PC-9 (cell line): Measurements from ENCODE around the gene GAL3ST3. TPM values are rescaled to one million over a fixed set of nuclear protein-coding genes. Genes with fewer than 3 reads are reported as not detected.
A peak's percentile ranks its signal among the peaks of the same experiment; 100 is the strongest.

Experiments used
- BruUV-seq: library from RNA; stranded (reverse); fragments of 400-500 nt; replicated peaks from 2 replicates; lab custom pipeline; 2021; lab: Mats Ljungman, UMichigan
- CTCF ChIA-PET: fragments of 300-600 bp; sonication (Branson Sonifier 250); formaldehyde crosslinking; loops from one replicate; lab custom pipeline; 2022; ENCODE audit warnings: antibody characterized with exemption; lab: Charles Lee
- POLR2A ChIA-PET: fragments of 300-600 bp; sonication (Branson Sonifier 250); formaldehyde crosslinking; loops from one replicate; lab custom pipeline; 2022; ENCODE audit warnings: antibody characterized with exemption; ENCODE audit not compliant: unreplicated experiment; lab: Charles Lee
- DNase-seq, 2 experiments: peaks; one replicate each; pipeline versions ENCODE4 v3.0.0 to v3.0.0-alpha.2; 2015 to 2022; ENCODE audit warnings: mixed read lengths in 1 of 2
- H2AFZ ChIP-seq: fragments of 200-600 bp; sonication (generic); 2 replicates; pipeline ENCODE4 v1.8.1; 2017; ENCODE audit warnings: antibody characterized with exemption
- H3F3A ChIP-seq: fragments of 200-600 bp; sonication (generic); 2 replicates; pipeline ENCODE4 v1.8.1; 2017; ENCODE audit warnings: antibody characterized with exemption, mild to moderate bottlenecking, low read depth; ENCODE audit not compliant: insufficient read depth
- H3K27ac ChIP-seq: fragments of 200-600 bp; sonication (generic); 2 replicates; pipeline ENCODE4 v1.6.1; 2016; ENCODE audit warnings: mixed run types
- H3K27me3 ChIP-seq: fragments of 200-600 bp; sonication (generic); 2 replicates; pipeline ENCODE4 v1.6.1; 2016; ENCODE audit warnings: low read depth, mixed run types; ENCODE audit not compliant: insufficient read depth
- H3K36me3 ChIP-seq: fragments of 200-600 bp; sonication (generic); 2 replicates; pipeline ENCODE4 v1.6.1; 2016; ENCODE audit warnings: low read depth, mixed run types
- H3K4me1 ChIP-seq: fragments of 200-600 bp; sonication (generic); replicated peaks from 2 replicates; pipeline ENCODE4 v1.6.1; 2016; ENCODE audit warnings: mixed run types; ENCODE audit not compliant: insufficient read depth
- H3K4me2 ChIP-seq: fragments of 200-600 bp; sonication (generic); 2 replicates; pipeline ENCODE4 v1.6.1; 2017; ENCODE audit warnings: mixed run types
- H3K4me3 ChIP-seq: fragments of 200-600 bp; sonication (generic); 2 replicates; pipeline ENCODE4 v1.6.1; 2016; ENCODE audit warnings: mixed run types
- H3K79me2 ChIP-seq: fragments of 200-600 bp; sonication (generic); 2 replicates; pipeline ENCODE4 v1.6.1; 2017; ENCODE audit warnings: low read depth, mixed run types
- H3K9me2 ChIP-seq: fragments of 200-600 bp; sonication (generic); 2 replicates; pipeline ENCODE4 v1.8.1; 2017; ENCODE audit warnings: mild to moderate bottlenecking; ENCODE audit not compliant: insufficient read depth
- H3K9me3 ChIP-seq: fragments of 200-600 bp; sonication (generic); 2 replicates; pipeline ENCODE4 v1.8.1; 2016; ENCODE audit warnings: low read depth; ENCODE audit not compliant: insufficient read depth
- H4K20me1 ChIP-seq: fragments of 200-600 bp; sonication (generic); 2 replicates; pipeline ENCODE4 v1.8.1; 2017; ENCODE audit not compliant: insufficient read depth
- EZH2 ChIP-seq: fragments of 200-600 bp; sonication (generic); IDR thresholded peaks from 2 replicates; pipeline ENCODE4 v1.8.0; 2017; ENCODE audit warnings: antibody characterized with exemption, low read depth
- intact Hi-C: fragments of 100-400 bp; cut with micrococcal nuclease; formaldehyde crosslinking; loops from one replicate; pipeline ENCODE4 v1.10.0; 2022; ENCODE audit not compliant: unreplicated experiment
- total RNA-seq: library from RNA; stranded (reverse); gene quantifications from 2 replicates; pipeline ENCODE4 v1.2.3, GENCODE V29; 2021
- TF ChIP-seq, protein P1 (sequence below): fragments of 200-600 bp; sonication (generic); conservative IDR thresholded peaks from 2 replicates; pipeline ENCODE4 v1.6.1; 2017; ENCODE audit warnings: mixed run types, antibody characterized with exemption, mild to moderate bottlenecking, moderate library complexity

Gene GAL3ST3
- total RNA-seq, 1 experiment from 2014 or later: not detected

DNA sequence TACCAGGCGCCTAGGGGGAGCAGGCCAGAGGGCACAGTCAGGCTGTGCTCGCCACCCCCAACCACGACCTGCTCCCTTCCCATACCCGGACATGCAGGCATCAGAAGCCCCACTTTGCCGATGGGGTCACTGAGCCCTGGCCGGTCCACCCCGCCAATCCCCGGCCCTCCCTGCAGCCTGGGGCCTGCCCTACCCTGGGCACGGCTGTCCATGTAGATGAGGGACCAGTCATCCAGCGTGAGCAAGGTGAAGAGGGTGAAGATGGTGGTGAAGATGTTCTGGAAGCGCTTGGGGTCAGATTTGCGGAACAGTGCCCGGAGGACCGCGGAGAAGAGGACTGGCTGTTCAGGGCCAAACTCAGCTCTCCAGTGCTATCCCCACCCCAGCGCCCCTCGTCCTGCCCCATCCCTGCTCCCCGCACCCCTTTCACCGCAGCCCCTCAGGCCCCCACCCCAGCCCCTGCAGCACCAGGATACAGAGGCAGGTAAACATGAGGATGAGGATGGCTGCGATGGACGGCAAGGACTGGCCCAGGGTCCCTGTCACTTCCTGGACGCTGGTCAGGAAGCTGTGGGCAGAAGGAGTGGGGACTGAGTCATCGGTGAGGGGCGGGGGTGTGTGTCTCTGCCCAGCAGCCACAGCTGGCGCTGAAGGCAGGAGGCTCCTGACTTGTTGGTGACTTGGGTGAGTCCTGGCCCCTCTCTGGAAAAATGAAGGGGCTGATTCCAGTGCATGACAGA is 28.2 kb downstream of the GAL3ST3 start:
- no peak overlapping the region for H3K27ac ChIP-seq
- peaks cover 30% of the 10 kb centered on the region for H3K4me1 ChIP-seq
- peak; percentile 86 to 87 for DNase-seq
- H3K36me3 ChIP-seq: no peaks in the 10 kb centered on the region
- no peaks in the 10 kb centered on the region for H3K9me3 ChIP-seq
- POLR2A ChIA-PET: interaction anchor here (0.6 to 0.7 kb wide), 3 partner anchors 119 to 720 kb away, joined by 5 to 10 read pairs (median 9); no protein-coding TSS in a partner anchor
- no peaks in the 10 kb centered on the region for H4K20me1 ChIP-seq
- H3K4me2 ChIP-seq: peak overlapping the region; percentile 51
- no peaks in the 10 kb centered on the region for H3K79me2 ChIP-seq
- TF ChIP-seq, protein P1, sequence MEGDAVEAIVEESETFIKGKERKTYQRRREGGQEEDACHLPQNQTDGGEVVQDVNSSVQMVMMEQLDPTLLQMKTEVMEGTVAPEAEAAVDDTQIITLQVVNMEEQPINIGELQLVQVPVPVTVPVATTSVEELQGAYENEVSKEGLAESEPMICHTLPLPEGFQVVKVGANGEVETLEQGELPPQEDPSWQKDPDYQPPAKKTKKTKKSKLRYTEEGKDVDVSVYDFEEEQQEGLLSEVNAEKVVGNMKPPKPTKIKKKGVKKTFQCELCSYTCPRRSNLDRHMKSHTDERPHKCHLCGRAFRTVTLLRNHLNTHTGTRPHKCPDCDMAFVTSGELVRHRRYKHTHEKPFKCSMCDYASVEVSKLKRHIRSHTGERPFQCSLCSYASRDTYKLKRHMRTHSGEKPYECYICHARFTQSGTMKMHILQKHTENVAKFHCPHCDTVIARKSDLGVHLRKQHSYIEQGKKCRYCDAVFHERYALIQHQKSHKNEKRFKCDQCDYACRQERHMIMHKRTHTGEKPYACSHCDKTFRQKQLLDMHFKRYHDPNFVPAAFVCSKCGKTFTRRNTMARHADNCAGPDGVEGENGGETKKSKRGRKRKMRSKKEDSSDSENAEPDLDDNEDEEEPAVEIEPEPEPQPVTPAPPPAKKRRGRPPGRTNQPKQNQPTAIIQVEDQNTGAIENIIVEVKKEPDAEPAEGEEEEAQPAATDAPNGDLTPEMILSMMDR: no peak
- no peak for TF ChIP-seq EZH2
- no peak overlapping the region for H3K4me3 ChIP-seq
- CTCF ChIA-PET: interaction anchor here (0.6 to 0.7 kb wide), 2 partner anchors 15 to 144 kb away, joined by 4 to 6 read pairs; no protein-coding TSS in a partner anchor
- BruUV-seq: no TSS peak
- intact Hi-C loops: no loop called here
- no peaks in the 10 kb centered on the region for H3K27me3 ChIP-seq
- H3K9me2 ChIP-seq: no peaks in the 10 kb centered on the region
- H2AFZ ChIP-seq: no peak overlapping the region
- H3F3A ChIP-seq: peaks cover 5% of the 10 kb centered on the region; the same call in 1 of the 2 replicates

DNA sequence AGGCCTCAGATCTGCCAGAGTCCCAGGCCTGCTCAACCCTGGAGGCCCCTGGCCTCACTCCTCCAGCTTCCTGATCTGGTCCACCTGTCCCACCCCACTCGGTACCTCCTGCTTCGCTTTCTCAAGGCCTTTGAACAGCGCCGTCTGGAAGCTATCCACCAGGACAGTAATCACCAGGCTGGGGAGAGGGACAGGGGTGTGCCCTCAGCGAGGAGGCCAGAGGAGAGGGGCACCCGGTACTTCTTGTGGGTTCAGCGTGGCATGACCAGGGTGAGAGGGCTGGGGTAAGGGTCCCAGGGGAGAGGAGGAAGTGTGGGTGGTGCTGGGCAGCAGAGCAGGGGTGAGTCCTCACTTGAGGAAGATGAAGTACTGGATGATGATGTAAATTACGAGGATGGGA is 28.7 kb downstream of the GAL3ST3 start:
- no TSS peak for BruUV-seq
- intact Hi-C loops: no loop called here
- POLR2A ChIA-PET: interaction anchor here (0.6 kb wide), 1 partner anchor 118 kb away, joined by 5 read pairs; no protein-coding TSS in a partner anchor

DNA sequence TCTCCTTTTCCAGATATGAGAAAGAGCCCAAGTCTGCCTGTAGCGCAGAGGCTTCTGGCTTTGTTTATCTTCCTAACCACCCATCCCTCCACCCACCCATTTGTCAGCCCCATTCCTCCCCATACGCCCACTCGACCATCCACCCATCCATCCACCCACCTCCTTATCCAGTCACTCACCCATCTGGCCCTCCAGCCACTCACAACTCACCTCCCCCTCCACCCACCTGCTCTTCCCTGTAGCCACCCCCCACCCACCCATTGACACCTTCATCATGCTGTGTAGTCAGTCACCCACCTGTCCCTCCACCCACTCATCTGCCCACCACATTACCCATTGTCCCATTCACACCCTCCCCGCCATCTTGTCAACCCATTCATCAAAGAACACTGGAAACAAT is 31.6 kb downstream of the GAL3ST3 start:
- CTCF ChIA-PET: no interaction called here
- Histone ChIP-seq H3K27ac (no peak overlapping the region), H3K79me2 (0 out of 2 replicates have a peak, but pooled peaks cover 4% of the 10 kb centered on the region), H3K4me3 (no peak overlapping the region), H3K36me3 (no peaks in the 10 kb centered on the region), H3K4me2 (no peak overlapping the region), H4K20me1 (no peaks in the 10 kb centered on the region), H3K4me1 (peaks cover 63% of the 10 kb centered on the region), H3K9me2 (no peaks in the 10 kb centered on the region), H3K9me3 (no peaks in the 10 kb centered on the region), H3F3A (peaks cover 21% of the 10 kb centered on the region), H2AFZ (no peak overlapping the region), H3K27me3 (no peaks in the 10 kb centered on the region)
- intact Hi-C loops: no loop called here
- no peak for DNase-seq
- TF ChIP-seq, protein P1: no peak
- no peak for TF ChIP-seq EZH2
- BruUV-seq: no TSS peak
- POLR2A ChIA-PET: no interaction called here

More for the DNA sequence above, 28.7 kb downstream of the GAL3ST3 start:
- H3K9me3 ChIP-seq: no peaks in the 10 kb centered on the region
- H3K27me3 ChIP-seq: no peaks in the 10 kb centered on the region
- no peak overlapping the region for H3K4me3 ChIP-seq
- DNase-seq: no peak
- TF ChIP-seq, protein P1: no peak
- no peak for TF ChIP-seq EZH2
- H3K79me2 ChIP-seq: no peaks in the 10 kb centered on the region
- CTCF ChIA-PET: no interaction called here
- no peak overlapping the region for H3K27ac ChIP-seq
- H3K9me2 ChIP-seq: no peaks in the 10 kb centered on the region
- peaks cover 11% of the 10 kb centered on the region; the same call in 1 of the 2 replicates for H3F3A ChIP-seq
- no peak overlapping the region for H2AFZ ChIP-seq
- H3K36me3 ChIP-seq: no peaks in the 10 kb centered on the region
- no peaks in the 10 kb centered on the region for H4K20me1 ChIP-seq
- peak overlapping the region; percentile 51; the same call in 1 of the 2 replicates for H3K4me2 ChIP-seq
- peaks cover 36% of the 10 kb centered on the region for H3K4me1 ChIP-seq
